Measurements from ENCODE around the gene FYN.

FYN gene

GRCh38 chr6:111615916-111616612 lies 257.2 kb downstream of the FYN start:
- DNase-seq: no peak

- no peak for DNase-seq
Observed at GRCh38 chr6:111614833-111615582, 258.2 kb downstream of the FYN start.

- DNase-seq: no peak
Observed at GRCh38 chr6:111612379-111612778, 260.9 kb downstream of the FYN start.

- no peak for DNase-seq
Observed at GRCh38 chr6:111610548-111611172, 262.6 kb downstream of the FYN start.

Data from CD4-positive, alpha-beta T cell treated with Interleukin-4 for 1 hour (primary cell).